Ovary (tissue), 9 donors: ENCODE results near the gene SRD5A1. TPM values are rescaled to one million over a fixed set of nuclear protein-coding genes. Genes with fewer than 3 reads are reported as not detected.
"Not testable (repeated sequence)": the region's sequence is repeated elsewhere in the genome, so short reads cannot be mapped to it uniquely, and the experiment has no call there.

Experiments
- DNase-seq, 5 donors: peaks; one replicate each; pipeline ENCODE4 v3.0.0-alpha.2; 2019 to 2020
- H3K27ac ChIP-seq, 2 donors: fragments of 200-600 bp; one replicate each; pipeline versions ENCODE4 v1.5.1 to v1.8.0; 2019 to 2022
- H3K27me3 ChIP-seq: fragments of 200-600 bp; one replicate; pipeline ENCODE4 v1.8.0; 2022
- H3K36me3 ChIP-seq: fragments of 200-600 bp; sonication (generic); one replicate; pipeline ENCODE4 v1.5.1; 2019
- H3K4me1 ChIP-seq: one replicate; pipeline ENCODE4 v1.8.1; 2013; ENCODE audit warnings: mild to moderate bottlenecking, moderate library complexity; ENCODE audit not compliant: insufficient read depth
- H3K4me3 ChIP-seq: fragments of 200-600 bp; sonication (generic); one replicate; pipeline ENCODE4 v1.5.1; 2017
- H3K9me3 ChIP-seq, 2 donors: fragments of 200-600 bp in 1 of 2; sonication (generic) in 1 of 2; one replicate each; pipeline versions ENCODE4 v1.5.1 to v1.8.1; 2013 to 2019; ENCODE audit warnings: mild to moderate bottlenecking in 1 of 2, moderate library complexity in 1 of 2
- EP300 ChIP-seq: sonication (generic); formaldehyde crosslinking; IDR thresholded peaks from one replicate; pipeline ENCODE4 v1.6.1; 2017; ENCODE audit warnings: antibody characterized with exemption
- POLR2A ChIP-seq: fragments of 450-650 bp; IDR thresholded peaks from one replicate; pipeline ENCODE4 v1.6.1; 2017; ENCODE audit warnings: antibody characterized with exemption, mild to moderate bottlenecking, moderate library complexity
- WGBS, 3 donors: extraction: QIAGEN DNeasy Blood & Tissue Kit in 1 of 3; methylation state at CpG; one replicate each; pipeline versions ENCODE4 v1.1.5 to v1.1.7; 2013 to 2017; 5-methylcytosine and 5-hydroxymethylcytosine counted together
- intact Hi-C, 4 donors: fragments of 100-400 bp; cut with DNase I; formaldehyde crosslinking; loops; one replicate each; pipeline versions ENCODE4 v1.11.0 to v1.15.1; 2022 to 2023
- polyA plus RNA-seq, 2 donors: library from polyadenylated mRNA; stranded (reverse); fragments of 200-250 nt in 1 of 2; fragments of 350-450 nt in 1 of 2; fragmentation: Illumina TruSeq in 1 of 2; extraction: RNeasy Lipid Tissue Mini Kit (QIAGEN cat#74804) in 1 of 2; gene quantifications; one replicate each; pipeline ENCODE4 v1.2.3, GENCODE V29; 2013 to 2014
- total RNA-seq, 7 donors: library from RNA; depleted of rRNA in 2 of 7; stranded (reverse); fragments of >200 nt in 2 of 7; fragmentation: NEBNext Ultra II Directional in 3 of 7; extraction: Animal tissue kit (Norgen Biotek cat#: 25700) in 3 of 7; gene quantifications; one replicate each; pipeline versions ENCODE4 v1.1.0 to v1.2.4, GENCODE V29; 2016 to 2023
- TF ChIP-seq, protein P1 (sequence below), 3 donors: fragments of 450-650 bp in 2 of 3; fragments of 200-600 bp in 1 of 3; IDR thresholded peaks; one replicate each; pipeline versions ENCODE4 v1.5.1 to v1.8.0; 2016 to 2022; ENCODE audit warnings: antibody characterized with exemption in 3 of 3, mild to moderate bottlenecking in 1 of 3
- donor health status: DM: no; HTN: no; CAD: no; lungs with moderate emphysema.
- donor health status: DM: no; HTN: no; CAD: no.
- donor health status: Bipolar disorder and iron deficiency.
- donor health status: DM: yes; HTN: yes; CAD: no.
- donor health status: DM: no; HTN: no; CAD: no.
- donor health status: DM: yes; HTN: yes; CAD: no.

SRD5A1 gene
- total and polyA plus RNA-seq, 9 donors, result 4.4 to 13.5 (median 9.4) TPM

DNA sequence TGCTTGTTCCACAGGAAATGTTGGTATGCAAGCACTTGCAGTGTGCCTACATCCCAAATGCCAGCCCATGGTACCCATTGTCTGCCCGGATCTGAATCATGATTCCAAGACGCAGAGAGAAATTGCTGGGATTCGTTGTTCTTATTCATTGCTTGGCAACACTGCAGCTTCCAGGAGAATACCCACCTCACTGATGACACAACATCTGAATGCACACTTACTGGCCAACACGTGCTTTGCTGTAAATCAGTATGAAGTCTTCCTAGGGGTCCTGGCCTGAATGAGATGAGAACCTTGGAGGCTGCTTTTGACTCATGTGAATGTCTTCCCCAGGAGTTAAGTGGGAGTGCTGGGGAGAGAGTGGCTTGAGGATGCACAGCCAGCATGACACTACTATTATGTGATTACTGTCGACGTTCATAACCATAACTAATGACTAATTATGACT is 11.6 kb downstream of the SRD5A1 start:
- DNase-seq, result no peak
- TF ChIP-seq, protein P1, sequence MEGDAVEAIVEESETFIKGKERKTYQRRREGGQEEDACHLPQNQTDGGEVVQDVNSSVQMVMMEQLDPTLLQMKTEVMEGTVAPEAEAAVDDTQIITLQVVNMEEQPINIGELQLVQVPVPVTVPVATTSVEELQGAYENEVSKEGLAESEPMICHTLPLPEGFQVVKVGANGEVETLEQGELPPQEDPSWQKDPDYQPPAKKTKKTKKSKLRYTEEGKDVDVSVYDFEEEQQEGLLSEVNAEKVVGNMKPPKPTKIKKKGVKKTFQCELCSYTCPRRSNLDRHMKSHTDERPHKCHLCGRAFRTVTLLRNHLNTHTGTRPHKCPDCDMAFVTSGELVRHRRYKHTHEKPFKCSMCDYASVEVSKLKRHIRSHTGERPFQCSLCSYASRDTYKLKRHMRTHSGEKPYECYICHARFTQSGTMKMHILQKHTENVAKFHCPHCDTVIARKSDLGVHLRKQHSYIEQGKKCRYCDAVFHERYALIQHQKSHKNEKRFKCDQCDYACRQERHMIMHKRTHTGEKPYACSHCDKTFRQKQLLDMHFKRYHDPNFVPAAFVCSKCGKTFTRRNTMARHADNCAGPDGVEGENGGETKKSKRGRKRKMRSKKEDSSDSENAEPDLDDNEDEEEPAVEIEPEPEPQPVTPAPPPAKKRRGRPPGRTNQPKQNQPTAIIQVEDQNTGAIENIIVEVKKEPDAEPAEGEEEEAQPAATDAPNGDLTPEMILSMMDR (IDR thresholded peaks at IDR 0.05), result no peak
- no peak for TF ChIP-seq POLR2A
- TF ChIP-seq EP300, result no peak
- no peaks in the 10 kb centered on the region for H3K9me3 ChIP-seq
- intact Hi-C loops, result loop anchor here in 1 of 4 donors (5.0 kb wide), 1 partner anchor 1503 kb away; the partner anchor contains the start of gene ADAMTS16
- 83 to 95% (median 91%) methylated on average over 6 of the region's 6 CpGs for WGBS, 3 donors
- no peaks in the 10 kb centered on the region for H3K27me3 ChIP-seq
- no peak overlapping the region for H3K4me3 ChIP-seq
- no peak overlapping the region for H3K27ac ChIP-seq
- H3K4me1 ChIP-seq, result no peaks in the 10 kb centered on the region
- H3K36me3 ChIP-seq, result no peaks in the 10 kb centered on the region

DNA sequence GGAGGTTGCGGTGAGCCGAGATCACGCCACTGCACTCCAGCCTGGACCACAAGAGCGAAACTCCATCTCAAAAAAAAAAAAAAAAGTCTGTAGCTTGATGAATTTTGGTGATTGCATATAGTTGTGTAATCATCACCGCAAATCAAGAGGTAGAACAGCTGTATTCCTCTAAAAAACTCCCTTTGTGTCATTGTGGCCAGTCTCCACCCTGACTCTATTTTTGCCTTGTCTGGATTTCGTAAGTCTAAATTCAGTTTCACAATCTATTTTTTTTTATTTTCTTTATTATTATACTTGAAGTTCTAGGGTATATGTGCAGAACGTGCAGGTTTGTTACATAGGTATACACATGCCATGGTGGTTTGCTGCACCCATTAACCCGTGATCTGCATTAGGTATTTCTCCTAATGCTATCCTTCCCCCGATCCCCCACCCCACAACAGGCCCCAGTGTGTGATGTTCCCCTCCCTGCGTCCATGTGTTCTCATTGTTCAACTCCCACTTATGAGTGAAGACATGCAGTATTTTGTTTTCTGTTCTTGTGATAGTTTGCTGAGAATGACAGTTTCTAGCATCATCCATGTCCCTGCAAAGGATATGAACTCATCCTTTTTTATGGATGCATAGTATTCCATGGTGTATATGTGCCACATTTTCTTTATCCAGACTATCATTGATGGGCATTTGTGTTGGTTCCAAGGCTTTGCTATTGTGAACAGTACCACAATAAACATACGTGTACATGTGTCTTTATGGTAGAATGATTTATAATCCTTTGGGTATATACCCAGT is 12.5 kb downstream of the SRD5A1 start:
- H3K27me3 ChIP-seq, H3K27ac ChIP-seq, H3K36me3 ChIP-seq, H3K4me3 ChIP-seq, DNase-seq, H3K9me3 ChIP-seq, H3K4me1 ChIP-seq: not testable (repeated sequence)
- intact Hi-C loops, result loop anchor here in 1 of 4 donors (5.0 kb wide), 1 partner anchor 1503 kb away; the partner anchor contains the start of gene ADAMTS16
- WGBS, 3 donors, result 92 to 98% (median 97%) methylated on average over 11 of the region's 11 CpGs

DNA sequence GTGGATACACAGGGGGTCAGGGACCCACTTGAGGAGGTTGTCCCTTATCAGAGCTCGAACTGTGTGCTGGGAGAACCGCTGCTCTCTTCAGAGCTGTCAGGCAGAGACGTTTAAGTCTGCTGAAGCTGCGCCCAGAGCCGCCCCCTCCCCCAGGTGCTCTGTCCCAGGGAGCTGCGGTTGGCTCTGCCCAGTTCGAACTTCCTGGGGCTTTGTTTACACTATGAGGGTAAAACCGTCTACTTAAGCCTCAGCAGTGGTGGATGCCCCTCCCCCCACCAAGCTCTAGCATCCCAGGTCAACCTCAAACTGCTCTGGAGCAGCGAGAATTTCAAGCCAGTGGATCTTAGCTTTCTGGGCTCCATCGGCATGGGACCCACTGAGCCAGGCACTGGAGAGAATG is 15.9 kb downstream of the SRD5A1 start:
- DNase-seq, result no peak
- H3K4me3 ChIP-seq, result no peak overlapping the region
- H3K27ac ChIP-seq, result no peak overlapping the region
- TF ChIP-seq, protein P1 (IDR thresholded peaks at IDR 0.05), result no peak
- TF ChIP-seq EP300 (no peak), POLR2A (no peak)
- no peaks in the 10 kb centered on the region for H3K4me1 ChIP-seq
- no peaks in the 10 kb centered on the region for H3K27me3 ChIP-seq
- 78 to 84% (median 82%) methylated on average over 10 of the region's 10 CpGs for WGBS, 3 donors
- intact Hi-C loops, result loop anchor here in 1 of 4 donors (5.0 kb wide), 1 partner anchor 1507 kb away; the partner anchor contains the start of gene ADAMTS16
- no peaks in the 10 kb centered on the region for H3K36me3 ChIP-seq
- no peaks in the 10 kb centered on the region for H3K9me3 ChIP-seq

DNA sequence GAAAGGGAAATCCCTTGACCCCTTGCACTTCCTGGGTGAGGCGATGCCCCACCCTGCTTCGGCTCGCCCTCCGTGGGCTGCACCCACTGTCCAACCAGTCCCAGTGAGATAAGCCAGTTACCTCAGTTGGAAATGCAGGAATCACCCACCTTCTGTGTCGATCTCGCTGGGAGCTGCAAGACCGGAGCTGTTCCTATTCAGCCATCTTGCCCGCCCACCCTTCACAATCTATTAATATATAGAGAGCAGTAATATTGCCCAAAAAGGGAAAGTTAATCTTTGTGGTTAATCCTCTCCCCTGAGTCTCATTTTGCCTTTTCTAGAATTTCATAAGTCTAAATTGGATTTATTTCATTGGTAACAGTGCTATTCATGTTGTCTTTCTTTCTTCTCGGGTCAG is 16.4 kb downstream of the SRD5A1 start:
- 90 to 97% (median 95%) methylated on average over 9 of the region's 9 CpGs for WGBS, 3 donors
- H3K36me3 ChIP-seq, result no peaks in the 10 kb centered on the region
- DNase-seq, result no peak
- no peaks in the 10 kb centered on the region for H3K27me3 ChIP-seq
- no peaks in the 10 kb centered on the region for H3K9me3 ChIP-seq
- intact Hi-C loops, result loop anchor here in 1 of 4 donors (5.0 kb wide), 1 partner anchor 1507 kb away; the partner anchor contains the start of gene ADAMTS16
- TF ChIP-seq EP300 (no peak), POLR2A (no peak)
- TF ChIP-seq, protein P1 (IDR thresholded peaks at IDR 0.05), result no peak
- no peak overlapping the region for H3K4me3 ChIP-seq
- no peak overlapping the region for H3K27ac ChIP-seq
- no peaks in the 10 kb centered on the region for H3K4me1 ChIP-seq

DNA sequence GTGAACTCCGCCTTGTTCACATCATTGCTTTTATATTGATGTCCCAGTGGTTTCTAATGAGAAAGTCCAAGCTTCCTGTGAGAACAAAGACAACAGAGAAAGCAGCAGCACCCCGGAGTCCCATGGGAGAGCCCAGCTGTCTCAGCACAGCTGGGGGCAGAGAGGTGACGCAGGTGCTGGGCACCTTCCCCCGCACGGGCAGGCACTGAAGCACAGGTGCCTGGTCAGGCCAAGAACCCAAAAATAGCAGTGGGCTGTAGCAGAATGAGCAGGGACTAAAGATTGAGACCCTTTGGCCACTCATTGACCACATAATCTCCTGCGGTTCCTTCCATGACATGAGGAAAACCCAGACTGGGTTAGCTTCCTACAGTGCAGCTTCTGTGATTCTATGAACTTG is 18.8 kb downstream of the SRD5A1 start:
- intact Hi-C loops, result no loop called here
- WGBS, 3 donors, result 95 to 96% (median 95%) methylated on average over 6 of the region's 6 CpGs
- DNase-seq, result no peak
- Histone ChIP-seq H3K27me3 (no peaks in the 10 kb centered on the region), H3K4me3 (no peak overlapping the region), H3K27ac (no peak overlapping the region), H3K4me1 (no peaks in the 10 kb centered on the region), H3K36me3 (no peaks in the 10 kb centered on the region), H3K9me3 (peaks cover 0 to 4% of the 10 kb centered on the region in 2 donors)
- no peak for TF ChIP-seq EP300
- TF ChIP-seq, protein P1 (IDR thresholded peaks at IDR 0.05), result no peak
- TF ChIP-seq POLR2A, result no peak
